HCT116 (cell line): ENCODE data around the gene FAM221B. TPM values are rescaled to one million over a fixed set of nuclear protein-coding genes. Genes with fewer than 3 reads are reported as not detected.
A peak's percentile ranks its signal among the peaks of the same experiment; 100 is the strongest.

Source experiments
- ATAC-seq: fragments of 200-7000 bp; cut with Tn5 transposase; 2 replicates; pipeline ENCODE4 v1.9.1; 2020; ENCODE audit warnings: mild to moderate bottlenecking, moderate library complexity
- BruUV-seq: library from RNA; stranded (reverse); fragments of 400-500 nt; replicated peaks from 2 replicates; lab custom pipeline; 2021; lab: Mats Ljungman, UMichigan
- CTCF ChIA-PET: fragments of 300-600 bp; sonication (Branson Sonifier 250); formaldehyde crosslinking; loops from one replicate; lab custom pipeline; 2021; ENCODE audit warnings: antibody characterized with exemption; lab: Charles Lee
- POLR2A ChIA-PET: fragments of 300-600, 350-600 bp; sonication (Branson Sonifier 250); formaldehyde crosslinking; loops from one replicate; lab custom pipeline; 2021; ENCODE audit warnings: antibody characterized with exemption; lab: Charles Lee
- RAD21 ChIA-PET, 2 experiments: fragments of 300-600 bp; sonication (Branson Sonifier 250); formaldehyde crosslinking; loops; one replicate each; lab custom pipeline; 2023; ENCODE audit warnings: low total read pairs in 2 of 2; ENCODE audit not compliant: uncharacterized antibody in 2 of 2, unreplicated experiment in 2 of 2, low non-redundant PET in 1 of 2; lab: Charles Lee
- DNase-seq: peaks from one replicate; pipeline ENCODE4 v3.0.0-alpha.2; 2010; ENCODE audit warnings: low read depth, low spot score
- H2AFZ ChIP-seq: fragments of 200-600 bp; shearing (Covaris generic), sonication (generic); 2 replicates; pipeline ENCODE4 v1.6.1; 2017; ENCODE audit warnings: low read depth, mixed run types, mixed read lengths, antibody characterized with exemption, low read length; ENCODE audit not compliant: poor library complexity, severe bottlenecking
- H3K27ac ChIP-seq: 2 replicates; pipeline ENCODE4 v1.5.1; 2012; ENCODE audit warnings: low read depth, low read length
- H3K27me3 ChIP-seq: fragments of 200-600 bp; sonication (generic); 2 replicates; pipeline ENCODE4 v1.6.1; 2016; ENCODE audit warnings: mixed run types, low read length, mixed read lengths; ENCODE audit not compliant: insufficient read depth
- H3K36me3 ChIP-seq, 2 experiments: fragments of 200-500 bp in 1 of 2; fragments of 200-600 bp in 1 of 2; sonication (Bioruptor generic) in 1 of 2; sonication (generic) in 1 of 2; 2 replicates each; pipeline versions ENCODE4 v1.5.1 to v1.6.1; 2014 to 2016; ENCODE audit warnings: low read length in 2 of 2, inconsistent platforms in 1 of 2, mixed read lengths in 1 of 2, mixed run types in 1 of 2; ENCODE audit not compliant: insufficient read depth in 2 of 2, control insufficient read depth in 1 of 2
- H3K4me1 ChIP-seq, 2 experiments: fragments of 200-600 bp in 1 of 2; sonication (generic) in 1 of 2; 2 replicates each; pipeline versions ENCODE4 v1.5.1 to v1.6.1; 2012 to 2017; ENCODE audit warnings: low read length in 2 of 2, inconsistent platforms in 1 of 2, mild to moderate bottlenecking in 1 of 2, mixed read lengths in 1 of 2, mixed run types in 1 of 2, moderate library complexity in 1 of 2; ENCODE audit not compliant: insufficient read depth in 2 of 2, control insufficient read depth in 1 of 2
- H3K4me2 ChIP-seq: fragments of 200-600 bp; sonication (generic); 2 replicates; pipeline ENCODE4 v1.6.1; 2017; ENCODE audit warnings: mixed run types, low read length, mixed read lengths
- H3K4me3 ChIP-seq, 2 experiments: fragments of 200-600 bp in 1 of 2; sonication (generic) in 1 of 2; replicated peaks in 1 of 2; 2 replicates each; pipeline ENCODE4 v1.5.1; 2011 to 2016; ENCODE audit warnings: low read length in 2 of 2, control low read depth in 1 of 2, low read depth in 1 of 2, mild to moderate bottlenecking in 1 of 2, mixed read lengths in 1 of 2, mixed run types in 1 of 2
- H3K79me2 ChIP-seq: fragments of 200-600 bp; sonication (generic); 2 replicates; pipeline ENCODE4 v1.6.1; 2017; ENCODE audit warnings: mild to moderate bottlenecking, mixed run types, low read length, moderate library complexity, mixed read lengths; ENCODE audit not compliant: insufficient read depth
- H3K9ac ChIP-seq: fragments of 200-600 bp; sonication (generic); 2 replicates; pipeline ENCODE4 v1.6.1; 2016; ENCODE audit warnings: low read length, mixed read lengths
- H3K9me2 ChIP-seq: fragments of 200-600 bp; sonication (generic), shearing (Covaris generic); 2 replicates; pipeline ENCODE4 v1.6.1; 2017; ENCODE audit warnings: mixed run types, mild to moderate bottlenecking, moderate library complexity; ENCODE audit not compliant: insufficient read depth
- H3K9me3 ChIP-seq, 2 experiments: fragments of 200-500 bp in 1 of 2; fragments of 200-600 bp in 1 of 2; sonication (Bioruptor generic) in 1 of 2; sonication (generic) in 1 of 2; 2 replicates each; pipeline ENCODE4 v1.6.1; 2014 to 2017; ENCODE audit warnings: low read length in 2 of 2, mixed read lengths in 2 of 2, inconsistent platforms in 1 of 2, low read depth in 1 of 2, mild to moderate bottlenecking in 1 of 2, mixed run types in 1 of 2, moderate library complexity in 1 of 2; ENCODE audit not compliant: control insufficient read depth in 1 of 2, insufficient read depth in 1 of 2
- H4K20me1 ChIP-seq: fragments of 200-600 bp; sonication (generic), shearing (Covaris generic); 2 replicates; pipeline ENCODE4 v1.6.1; 2017; ENCODE audit warnings: mixed run types, mild to moderate bottlenecking, moderate library complexity; ENCODE audit not compliant: insufficient read depth
- CBX3 ChIP-seq: IDR thresholded peaks from 2 replicates; pipeline ENCODE4 v1.6.1; 2012; ENCODE audit warnings: low read depth
- CEBPB ChIP-seq: IDR thresholded peaks from 2 replicates; pipeline ENCODE4 v1.6.1; 2012; ENCODE audit warnings: low read depth
- EGR1 ChIP-seq: IDR thresholded peaks from 2 replicates; pipeline ENCODE4 v1.6.1; 2012; ENCODE audit warnings: low read depth
- ELF1 ChIP-seq: IDR thresholded peaks from 2 replicates; pipeline ENCODE4 v1.6.1; 2012; ENCODE audit warnings: low read depth, borderline replicate concordance
- EZH2phosphoT487 ChIP-seq: fragments of 200-600 bp; IDR thresholded peaks from 2 replicates; pipeline ENCODE4 v1.6.1; 2018; ENCODE audit warnings: antibody characterized with exemption, borderline replicate concordance
- FOSL1 ChIP-seq: IDR thresholded peaks from 2 replicates; pipeline ENCODE4 v1.6.1; 2012; ENCODE audit warnings: low read depth
- POLR2A ChIP-seq: IDR thresholded peaks from 2 replicates; pipeline ENCODE4 v1.7.0; 2011; ENCODE audit warnings: borderline replicate concordance; ENCODE audit not compliant: insufficient read depth, insufficient read length; ENCODE audit errors: extremely low read depth
- POLR2AphosphoS5 ChIP-seq: IDR thresholded peaks from 2 replicates; pipeline ENCODE4 v1.6.1; 2011; ENCODE audit warnings: mild to moderate bottlenecking, low read depth, low read length, moderate library complexity
- SRF ChIP-seq: IDR thresholded peaks from 2 replicates; pipeline ENCODE4 v1.6.1; 2012; ENCODE audit warnings: low read depth
- TCF7L2 ChIP-seq: IDR thresholded peaks from 2 replicates; pipeline ENCODE4 v1.7.0; 2011; ENCODE audit warnings: borderline replicate concordance, inconsistent platforms; ENCODE audit not compliant: insufficient read depth, insufficient read length; ENCODE audit errors: extremely low read depth
- ZFX ChIP-seq: fragments of 450-650 bp; IDR thresholded peaks from 2 replicates; pipeline ENCODE4 v1.6.1; 2017
- ZNF274 ChIP-seq: fragments of 200-500 bp; sonication (Bioruptor generic); IDR thresholded peaks from 2 replicates; pipeline ENCODE4 v1.6.1; 2014; ENCODE audit warnings: mild to moderate bottlenecking, low read depth, low read length, inconsistent platforms
- intact Hi-C: fragments of 100-400 bp; cut with micrococcal nuclease; formaldehyde crosslinking; loops from 2 replicates; pipeline ENCODE4 v1.10.0; 2022
- total RNA-seq: library from RNA; stranded (reverse); gene quantifications from one replicate; pipeline ENCODE4 v1.2.1, GENCODE V29; 2021; ENCODE audit not compliant: unreplicated experiment
- TF ChIP-seq, protein P1 (sequence below): IDR thresholded peaks from 2 replicates; pipeline ENCODE4 v1.6.1; 2012
- TF ChIP-seq, protein P2 (sequence below): IDR thresholded peaks from 2 replicates; pipeline ENCODE4 v1.6.1; 2012
- TF ChIP-seq, protein P3 (sequence below): IDR thresholded peaks from 2 replicates; pipeline ENCODE4 v1.6.1; 2012; ENCODE audit warnings: low read depth
- TF ChIP-seq, protein P4 (sequence below): IDR thresholded peaks from 2 replicates; pipeline ENCODE4 v1.6.1; 2011; ENCODE audit warnings: mild to moderate bottlenecking, low read length, moderate library complexity; ENCODE audit not compliant: insufficient replicate concordance; ENCODE audit errors: extremely low read depth

FAM221B gene
- total RNA-seq, 1 experiment from 2014 or later: not detected

DNA sequence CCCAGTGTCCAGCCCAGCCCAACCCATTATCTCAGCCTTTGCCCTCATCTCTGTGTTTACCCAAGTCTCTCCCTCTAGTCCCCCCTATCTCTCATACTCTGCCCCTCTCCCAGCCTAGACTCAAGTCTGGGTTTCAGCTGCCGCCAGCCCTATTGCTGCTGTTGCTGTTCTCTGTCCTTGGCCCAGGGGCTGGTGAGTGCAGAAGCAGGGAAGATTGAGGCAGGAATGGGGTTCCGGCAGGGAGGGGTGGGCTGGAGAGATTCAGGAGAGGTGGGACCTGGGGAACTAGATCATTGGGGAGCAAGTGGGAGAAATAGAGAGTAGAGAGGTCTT, 1.2 kb upstream of the FAM221B start (continued):
- TF ChIP-seq POLR2A (no peak), FOSL1 (no peak)
- TF ChIP-seq, protein P1, sequence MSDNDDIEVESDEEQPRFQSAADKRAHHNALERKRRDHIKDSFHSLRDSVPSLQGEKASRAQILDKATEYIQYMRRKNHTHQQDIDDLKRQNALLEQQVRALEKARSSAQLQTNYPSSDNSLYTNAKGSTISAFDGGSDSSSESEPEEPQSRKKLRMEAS: no peak

DNA sequence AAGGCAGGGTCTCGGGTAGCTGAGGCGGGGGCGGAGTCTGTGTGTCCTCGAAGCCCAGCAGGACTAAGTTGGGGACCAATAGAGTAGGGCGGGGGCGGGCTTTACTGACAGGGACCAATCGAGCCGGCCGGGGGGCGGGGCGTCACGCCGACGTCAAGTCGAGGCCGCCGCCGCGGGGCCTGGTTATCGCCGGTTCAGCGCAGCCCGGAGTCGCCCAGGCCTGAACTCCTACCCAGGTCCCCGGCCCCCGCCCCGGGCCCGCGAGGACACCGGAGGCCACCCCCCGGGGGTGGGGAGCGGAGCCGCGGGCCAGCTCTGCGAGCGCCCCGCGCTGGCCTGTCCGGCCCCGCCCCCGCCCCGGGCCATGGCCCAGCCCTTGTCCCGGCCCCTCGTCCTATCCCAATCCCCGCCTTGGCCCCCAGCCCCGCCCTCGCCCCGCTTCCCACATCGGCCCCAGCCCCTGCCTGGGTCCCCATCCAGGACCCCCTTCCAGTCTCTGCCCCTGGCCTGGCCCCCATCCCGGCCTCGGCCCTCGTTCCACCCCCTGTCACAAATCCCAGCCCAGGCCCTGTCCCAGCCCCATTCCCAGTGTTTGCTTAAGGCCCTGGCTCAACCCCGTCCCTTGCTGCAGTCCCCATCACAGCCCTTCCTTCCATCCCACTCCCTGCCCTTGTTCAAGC, 692 bp upstream of the FAM221B start, which contains the start of gene TMEM8B:
Gene TMEM8B (plus strand): TSS at position 145 of the 680 bp plus-strand sequence. CDS start 220 bp downstream, at position 365.
- ChIA-PET RAD21 (no interaction called here), CTCF (interaction anchor here (1.0 to 1.1 kb wide), 2 partner anchors 53 to 116 kb away, joined by 3 to 8 read pairs; no protein-coding TSS in a partner anchor), POLR2A (no interaction called here)
- TF ChIP-seq POLR2A (no peak), EZH2phosphoT487 (no peak), EGR1 (peak; percentile 71), CEBPB (no peak), ZFX (peak; percentile 58), SRF (no peak), CBX3 (no peak), TCF7L2 (no peak), ZNF274 (no peak), POLR2AphosphoS5 (peak; percentile 57), FOSL1 (no peak), ELF1 (no peak)
- TF ChIP-seq, protein P2, sequence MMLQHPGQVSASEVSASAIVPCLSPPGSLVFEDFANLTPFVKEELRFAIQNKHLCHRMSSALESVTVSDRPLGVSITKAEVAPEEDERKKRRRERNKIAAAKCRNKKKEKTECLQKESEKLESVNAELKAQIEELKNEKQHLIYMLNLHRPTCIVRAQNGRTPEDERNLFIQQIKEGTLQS: no peak
- TF ChIP-seq, protein P3, sequence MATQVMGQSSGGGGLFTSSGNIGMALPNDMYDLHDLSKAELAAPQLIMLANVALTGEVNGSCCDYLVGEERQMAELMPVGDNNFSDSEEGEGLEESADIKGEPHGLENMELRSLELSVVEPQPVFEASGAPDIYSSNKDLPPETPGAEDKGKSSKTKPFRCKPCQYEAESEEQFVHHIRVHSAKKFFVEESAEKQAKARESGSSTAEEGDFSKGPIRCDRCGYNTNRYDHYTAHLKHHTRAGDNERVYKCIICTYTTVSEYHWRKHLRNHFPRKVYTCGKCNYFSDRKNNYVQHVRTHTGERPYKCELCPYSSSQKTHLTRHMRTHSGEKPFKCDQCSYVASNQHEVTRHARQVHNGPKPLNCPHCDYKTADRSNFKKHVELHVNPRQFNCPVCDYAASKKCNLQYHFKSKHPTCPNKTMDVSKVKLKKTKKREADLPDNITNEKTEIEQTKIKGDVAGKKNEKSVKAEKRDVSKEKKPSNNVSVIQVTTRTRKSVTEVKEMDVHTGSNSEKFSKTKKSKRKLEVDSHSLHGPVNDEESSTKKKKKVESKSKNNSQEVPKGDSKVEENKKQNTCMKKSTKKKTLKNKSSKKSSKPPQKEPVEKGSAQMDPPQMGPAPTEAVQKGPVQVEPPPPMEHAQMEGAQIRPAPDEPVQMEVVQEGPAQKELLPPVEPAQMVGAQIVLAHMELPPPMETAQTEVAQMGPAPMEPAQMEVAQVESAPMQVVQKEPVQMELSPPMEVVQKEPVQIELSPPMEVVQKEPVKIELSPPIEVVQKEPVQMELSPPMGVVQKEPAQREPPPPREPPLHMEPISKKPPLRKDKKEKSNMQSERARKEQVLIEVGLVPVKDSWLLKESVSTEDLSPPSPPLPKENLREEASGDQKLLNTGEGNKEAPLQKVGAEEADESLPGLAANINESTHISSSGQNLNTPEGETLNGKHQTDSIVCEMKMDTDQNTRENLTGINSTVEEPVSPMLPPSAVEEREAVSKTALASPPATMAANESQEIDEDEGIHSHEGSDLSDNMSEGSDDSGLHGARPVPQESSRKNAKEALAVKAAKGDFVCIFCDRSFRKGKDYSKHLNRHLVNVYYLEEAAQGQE: no peak
- TF ChIP-seq, protein P4, sequence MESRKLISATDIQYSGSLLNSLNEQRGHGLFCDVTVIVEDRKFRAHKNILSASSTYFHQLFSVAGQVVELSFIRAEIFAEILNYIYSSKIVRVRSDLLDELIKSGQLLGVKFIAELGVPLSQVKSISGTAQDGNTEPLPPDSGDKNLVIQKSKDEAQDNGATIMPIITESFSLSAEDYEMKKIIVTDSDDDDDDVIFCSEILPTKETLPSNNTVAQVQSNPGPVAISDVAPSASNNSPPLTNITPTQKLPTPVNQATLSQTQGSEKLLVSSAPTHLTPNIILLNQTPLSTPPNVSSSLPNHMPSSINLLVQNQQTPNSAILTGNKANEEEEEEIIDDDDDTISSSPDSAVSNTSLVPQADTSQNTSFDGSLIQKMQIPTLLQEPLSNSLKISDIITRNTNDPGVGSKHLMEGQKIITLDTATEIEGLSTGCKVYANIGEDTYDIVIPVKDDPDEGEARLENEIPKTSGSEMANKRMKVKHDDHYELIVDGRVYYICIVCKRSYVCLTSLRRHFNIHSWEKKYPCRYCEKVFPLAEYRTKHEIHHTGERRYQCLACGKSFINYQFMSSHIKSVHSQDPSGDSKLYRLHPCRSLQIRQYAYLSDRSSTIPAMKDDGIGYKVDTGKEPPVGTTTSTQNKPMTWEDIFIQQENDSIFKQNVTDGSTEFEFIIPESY: no peak
- Histone ChIP-seq H3K79me2 (no peaks in the 10 kb centered on the region), H3K9me3 (no peaks in the 10 kb centered on the region), H4K20me1 (no peaks in the 10 kb centered on the region), H3K9ac (peak within 1 kb of the TSS; percentile 67), H3K36me3 (no peaks in the 10 kb centered on the region), H3K4me2 (peak within 1 kb of the TSS; percentile 94), H3K27ac (peak within 1 kb of the TSS; percentile 40; the same call in 1 of the 2 replicates), H3K9me2 (no peaks in the 10 kb centered on the region), H3K4me1 (peaks cover 3 to 30% of the 10 kb centered on the region in 2 experiments; a peak in 3 of 4 replicates), H3K27me3 (no peaks in the 10 kb centered on the region), H2AFZ (peak within 1 kb of the TSS; percentile 56), H3K4me3 (peak within 1 kb of the TSS; percentile 61 to 70)
- BruUV-seq: no TSS peak
- DNase-seq (peak; percentile 76), ATAC-seq (peak; percentile 92)
- intact Hi-C loops: no loop called here
